Stomach (tissue), 9 donors: ENCODE data around the gene TRANK1. TPM values are rescaled to one million over a fixed set of nuclear protein-coding genes. Genes with fewer than 3 reads are reported as not detected.

ENCODE experiments used
- DNase-seq, 2 donors: peaks; one replicate each; pipeline versions ENCODE4 v3.0.0 to v3.0.0-alpha.2; 2013 to 2019
- H3K27ac ChIP-seq, 5 donors: fragments of 200-600 bp in 4 of 5; sonication (generic) in 4 of 5; one replicate each; pipeline ENCODE4 v1.5.1; 2013 to 2019; ENCODE audit warnings: mild to moderate bottlenecking in 1 of 5, moderate library complexity in 1 of 5
- H3K27me3 ChIP-seq, 3 donors: fragments of 200-600 bp; sonication (generic); one replicate each; pipeline ENCODE4 v1.5.1; 2017 to 2019; ENCODE audit warnings: mixed run types in 1 of 3
- H3K36me3 ChIP-seq, 4 donors: fragments of 200-600 bp; sonication (generic); 1 replicate in 3 of 4; 2 replicates in 1 of 4; pipeline ENCODE4 v1.5.1; 2016 to 2019
- H3K4me1 ChIP-seq, 4 donors: fragments of 200-600 bp; sonication (generic); one replicate each; pipeline ENCODE4 v1.5.1; 2016 to 2019
- H3K4me3 ChIP-seq, 4 donors: fragments of 200-600 bp; sonication (generic) in 3 of 4; one replicate each; pipeline ENCODE4 v1.5.1; 2016 to 2019; ENCODE audit warnings: mild to moderate bottlenecking in 1 of 4
- H3K9me3 ChIP-seq, 4 donors: fragments of 200-600 bp; sonication (generic); one replicate each; pipeline ENCODE4 v1.5.1; 2016 to 2019
- EP300 ChIP-seq: sonication (generic); formaldehyde crosslinking; IDR thresholded peaks from one replicate; pipeline ENCODE4 v1.6.1; 2017; ENCODE audit warnings: antibody characterized with exemption
- POLR2A ChIP-seq, 4 donors: fragments of 450-650 bp; IDR thresholded peaks; one replicate each; pipeline ENCODE4 v1.6.1; 2016; ENCODE audit warnings: antibody characterized with exemption in 4 of 4, control low read depth in 2 of 4, mild to moderate bottlenecking in 1 of 4, moderate library complexity in 1 of 4
- POLR2AphosphoS5 ChIP-seq, 3 donors: sonication (generic); formaldehyde crosslinking; IDR thresholded peaks; one replicate each; pipeline ENCODE4 v1.6.1; 2016; ENCODE audit warnings: antibody characterized with exemption in 3 of 3
- WGBS, 5 donors: extraction: QIAGEN DNeasy Blood & Tissue Kit in 3 of 5; methylation state at CpG; one replicate each; pipeline versions ENCODE4 v1.1.5 to v1.1.7; 2013 to 2018; 5-methylcytosine and 5-hydroxymethylcytosine counted together
- intact Hi-C: fragments of 100-400 bp; cut with DNase I; formaldehyde crosslinking; loops from one replicate; pipeline ENCODE4 v1.15.1; 2023; ENCODE audit warnings: low total_unique reads
- polyA plus RNA-seq, 3 donors: library from polyadenylated mRNA; stranded (reverse); fragments of 200-250 nt; gene quantifications; one replicate each; pipeline ENCODE4 v1.2.3, GENCODE V29; 2013
- total RNA-seq, 5 donors: library from RNA; depleted of rRNA; stranded (reverse); fragments of >200 nt; gene quantifications; one replicate each; pipeline versions ENCODE4 v1.1.0 to v1.2.3, GENCODE V29; 2014 to 2016
- TF ChIP-seq, protein P1 (sequence below), 7 experiments: fragments of 450-650 bp in 4 of 7; fragments of 200-600 bp in 3 of 7; sonication (generic) in 3 of 7; IDR thresholded peaks; one replicate each; pipeline ENCODE4 v1.5.1; 2016 to 2019; ENCODE audit warnings: antibody characterized with exemption in 7 of 7, control low read depth in 2 of 7, mild to moderate bottlenecking in 1 of 7
- donor health status: healthy with polysubstance abuse.
- donor health status: Bipolar disorder and iron deficiency.
- donor health status: healthy.

TRANK1 gene
- total and polyA plus RNA-seq, 8 donors: 1.2 to 27.2 (median 6.4) TPM

DNA sequence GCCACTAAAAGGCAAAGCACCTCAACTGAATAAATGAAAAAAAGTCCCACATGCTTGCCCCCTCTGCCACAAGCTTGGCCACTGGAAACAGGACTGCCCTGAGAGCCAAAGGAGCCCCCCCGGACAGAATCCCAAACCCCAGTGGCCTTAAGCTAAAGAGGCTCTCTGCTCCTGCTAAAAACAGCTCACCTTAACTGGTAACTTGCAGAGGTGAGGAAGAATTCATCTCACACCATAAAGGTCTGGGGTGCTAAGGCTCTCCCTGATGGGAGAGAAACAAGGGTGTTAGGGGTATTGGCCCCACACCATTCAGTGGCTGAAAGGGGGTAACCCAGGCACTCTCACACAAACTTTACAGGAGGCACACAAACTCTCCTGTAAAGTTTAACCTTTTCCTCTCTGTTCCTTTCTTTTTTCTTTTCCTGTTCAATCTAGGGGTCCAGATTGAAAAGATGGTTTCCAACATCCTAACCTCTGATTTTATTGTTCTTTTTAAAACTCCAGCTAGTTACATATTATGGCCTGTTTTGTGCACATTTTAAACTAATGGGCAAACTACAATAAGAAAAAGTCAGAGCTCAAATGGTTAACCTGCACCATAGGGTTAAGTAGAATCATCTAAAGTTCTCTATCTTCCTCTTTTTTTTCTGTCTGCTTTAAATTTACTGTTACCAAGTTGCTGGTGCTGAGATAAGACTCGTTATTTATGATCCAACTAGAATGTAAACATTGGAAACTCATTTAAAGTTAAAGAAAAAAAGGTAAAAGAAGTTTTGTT is 19.9 kb downstream of the TRANK1 start:
- no peak for DNase-seq
- no peak overlapping the region for H3K27ac ChIP-seq
- H3K4me1 ChIP-seq: peaks cover 0 to 15% (median 0%) of the 10 kb centered on the region in 4 donors
- H3K4me3 ChIP-seq: no peak overlapping the region
- WGBS, 5 donors: 36 to 49% (median 42%) methylated on average over 2 of the region's 2 CpGs
- H3K36me3 ChIP-seq: no peaks in the 10 kb centered on the region
- no peaks in the 10 kb centered on the region for H3K27me3 ChIP-seq
- intact Hi-C loops: no loop called here
- TF ChIP-seq POLR2AphosphoS5 (IDR thresholded peaks at IDR 0.05) (no peak), EP300 (no peak), POLR2A (IDR thresholded peaks at IDR 0.05) (no peak)
- TF ChIP-seq, protein P1, sequence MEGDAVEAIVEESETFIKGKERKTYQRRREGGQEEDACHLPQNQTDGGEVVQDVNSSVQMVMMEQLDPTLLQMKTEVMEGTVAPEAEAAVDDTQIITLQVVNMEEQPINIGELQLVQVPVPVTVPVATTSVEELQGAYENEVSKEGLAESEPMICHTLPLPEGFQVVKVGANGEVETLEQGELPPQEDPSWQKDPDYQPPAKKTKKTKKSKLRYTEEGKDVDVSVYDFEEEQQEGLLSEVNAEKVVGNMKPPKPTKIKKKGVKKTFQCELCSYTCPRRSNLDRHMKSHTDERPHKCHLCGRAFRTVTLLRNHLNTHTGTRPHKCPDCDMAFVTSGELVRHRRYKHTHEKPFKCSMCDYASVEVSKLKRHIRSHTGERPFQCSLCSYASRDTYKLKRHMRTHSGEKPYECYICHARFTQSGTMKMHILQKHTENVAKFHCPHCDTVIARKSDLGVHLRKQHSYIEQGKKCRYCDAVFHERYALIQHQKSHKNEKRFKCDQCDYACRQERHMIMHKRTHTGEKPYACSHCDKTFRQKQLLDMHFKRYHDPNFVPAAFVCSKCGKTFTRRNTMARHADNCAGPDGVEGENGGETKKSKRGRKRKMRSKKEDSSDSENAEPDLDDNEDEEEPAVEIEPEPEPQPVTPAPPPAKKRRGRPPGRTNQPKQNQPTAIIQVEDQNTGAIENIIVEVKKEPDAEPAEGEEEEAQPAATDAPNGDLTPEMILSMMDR (IDR thresholded peaks at IDR 0.05): no peak
- H3K9me3 ChIP-seq: peaks cover 0 to 14% (median 5%) of the 10 kb centered on the region in 4 donors

DNA sequence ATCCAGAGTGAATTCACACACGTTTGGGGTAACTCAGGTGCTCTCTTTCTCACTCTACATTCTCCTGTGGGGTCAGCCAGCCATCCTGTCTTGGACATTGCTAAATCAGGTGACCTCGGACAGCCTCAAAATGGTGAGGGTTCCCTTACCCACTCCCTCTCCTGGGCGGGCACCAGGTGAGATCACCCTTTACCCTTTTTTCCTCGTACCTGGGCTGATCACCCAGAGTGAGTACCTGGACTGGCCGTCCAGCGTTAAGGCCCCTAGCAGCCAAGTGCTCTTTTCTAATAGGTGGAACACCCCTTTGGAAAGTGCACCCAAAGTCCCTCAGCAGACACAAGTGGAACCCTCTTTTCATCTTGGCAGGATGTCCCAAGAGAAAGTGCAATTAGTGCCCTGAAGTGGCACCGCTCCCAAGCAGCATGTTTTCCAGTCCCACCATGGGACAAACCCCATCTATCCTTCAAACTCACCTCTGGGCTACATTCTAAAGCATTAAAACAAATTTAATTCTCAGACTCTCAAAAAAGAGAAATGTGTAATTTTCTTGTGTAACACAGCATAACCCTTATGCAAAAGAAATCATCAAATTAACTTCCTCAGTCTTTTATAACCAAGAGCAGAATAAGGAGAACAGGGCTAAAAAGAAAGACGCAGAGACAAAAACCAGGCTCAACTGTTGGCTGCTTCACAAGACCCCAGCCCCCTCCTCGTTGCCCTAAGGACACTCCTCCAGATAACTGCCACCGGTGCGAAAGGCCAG is 20.7 kb downstream of the TRANK1 start:
- Histone ChIP-seq H3K36me3 (no peaks in the 10 kb centered on the region), H3K27ac (no peak overlapping the region), H3K4me3 (no peak overlapping the region), H3K27me3 (no peaks in the 10 kb centered on the region), H3K4me1 (peaks cover 0 to 15% (median 0%) of the 10 kb centered on the region in 4 donors), H3K9me3 (peaks cover 0 to 14% (median 5%) of the 10 kb centered on the region in 4 donors)
- intact Hi-C loops: no loop called here
- WGBS, 5 donors: 69 to 84% (median 81%) methylated on average over 10 to 11 of the region's 11 CpGs
- TF ChIP-seq EP300: no peak
- TF ChIP-seq, protein P1 (IDR thresholded peaks at IDR 0.05): no peak
- no peak for TF ChIP-seq POLR2A (IDR thresholded peaks at IDR 0.05)
- no peak for TF ChIP-seq POLR2AphosphoS5 (IDR thresholded peaks at IDR 0.05)
- DNase-seq: no peak

DNA sequence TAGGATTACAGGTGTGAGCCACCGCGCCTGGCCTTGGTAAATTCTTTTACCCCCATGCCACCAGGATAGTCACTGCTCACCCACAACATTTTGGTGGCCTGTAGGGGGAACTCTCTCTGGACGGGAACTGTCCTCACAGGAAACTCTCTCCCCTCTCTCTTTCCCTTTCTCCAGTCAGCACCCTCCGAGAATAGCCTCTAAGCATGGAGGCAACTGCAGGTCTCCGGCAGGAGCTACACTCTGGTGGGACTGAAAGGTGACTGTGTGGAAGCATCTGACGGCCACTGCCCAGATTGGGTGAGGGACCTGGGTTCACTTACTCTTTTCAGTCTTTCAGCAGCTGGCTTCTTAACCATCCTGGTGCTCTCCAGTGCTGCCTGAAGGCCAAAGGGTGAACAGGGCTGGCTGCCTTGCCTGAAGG is 21.3 kb downstream of the TRANK1 start:
- Histone ChIP-seq H3K9me3 (peaks cover 0 to 14% (median 5%) of the 10 kb centered on the region in 4 donors), H3K27ac (no peak overlapping the region), H3K4me3 (no peak overlapping the region), H3K27me3 (no peaks in the 10 kb centered on the region), H3K4me1 (peaks cover 0 to 15% (median 0%) of the 10 kb centered on the region in 4 donors), H3K36me3 (no peaks in the 10 kb centered on the region)
- intact Hi-C loops: no loop called here
- WGBS, 5 donors: 74 to 88% (median 80%) methylated on average over 5 to 6 of the region's 6 CpGs
- DNase-seq: no peak
- TF ChIP-seq EP300 (no peak), POLR2AphosphoS5 (IDR thresholded peaks at IDR 0.05) (no peak), POLR2A (IDR thresholded peaks at IDR 0.05) (no peak)
- TF ChIP-seq, protein P1 (IDR thresholded peaks at IDR 0.05): no peak

DNA sequence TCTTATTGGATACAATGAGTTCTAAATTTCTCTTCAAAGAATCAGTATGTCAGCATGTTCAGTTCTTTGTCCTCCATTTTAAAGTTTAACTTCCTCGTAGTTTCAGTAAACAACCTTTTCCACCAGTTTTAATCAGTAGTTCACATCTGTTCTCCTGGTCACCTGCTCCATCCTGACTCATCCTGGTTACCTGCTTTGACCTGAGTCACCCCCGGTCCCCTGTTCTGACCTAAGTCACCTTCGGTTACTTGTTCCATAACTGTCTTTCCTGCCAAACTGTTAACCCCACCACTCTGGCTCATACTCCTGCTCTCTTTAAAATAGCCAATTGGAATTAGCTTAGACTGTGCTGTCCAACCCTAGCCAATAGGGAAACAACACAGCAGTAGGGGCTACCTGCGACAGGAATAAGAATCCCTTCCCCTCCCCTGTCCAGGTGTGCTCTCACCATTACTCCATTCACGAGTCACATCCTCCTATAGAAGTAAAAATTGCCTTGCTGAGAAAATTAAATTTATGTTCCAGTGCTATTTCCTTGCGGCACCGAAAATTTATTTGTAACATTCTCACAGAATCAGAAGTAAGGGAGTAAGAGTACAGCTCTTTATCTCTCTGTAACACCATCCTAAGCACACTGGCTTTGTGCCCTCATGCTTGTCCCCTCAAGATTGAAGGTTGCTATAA is 23.8 kb downstream of the TRANK1 start:
- 77 to 97% (median 93%) methylated on average over 7 of the region's 7 CpGs for WGBS, 5 donors
- H3K4me1 ChIP-seq: peaks cover 0 to 24% (median 0%) of the 10 kb centered on the region in 4 donors
- H3K36me3 ChIP-seq: no peaks in the 10 kb centered on the region
- peaks cover 0 to 14% (median 5%) of the 10 kb centered on the region in 4 donors for H3K9me3 ChIP-seq
- DNase-seq: no peak
- H3K27me3 ChIP-seq: no peaks in the 10 kb centered on the region
- no peak for TF ChIP-seq POLR2AphosphoS5 (IDR thresholded peaks at IDR 0.05)
- TF ChIP-seq POLR2A (IDR thresholded peaks at IDR 0.05): no peak
- TF ChIP-seq EP300: no peak
- TF ChIP-seq, protein P1 (IDR thresholded peaks at IDR 0.05): no peak
- no peak overlapping the region for H3K4me3 ChIP-seq
- H3K27ac ChIP-seq: no peak overlapping the region
- intact Hi-C loops: no loop called here
